ENCODE results near the gene NFYC. TPM values are rescaled to one million over a fixed set of nuclear protein-coding genes. Genes with fewer than 3 reads are reported as not detected.
A peak's percentile ranks its signal among the peaks of the same experiment; 100 is the strongest.

NFYC gene
- total RNA-seq, 1 experiment from 2014 or later = 83.0 TPM

DNA sequence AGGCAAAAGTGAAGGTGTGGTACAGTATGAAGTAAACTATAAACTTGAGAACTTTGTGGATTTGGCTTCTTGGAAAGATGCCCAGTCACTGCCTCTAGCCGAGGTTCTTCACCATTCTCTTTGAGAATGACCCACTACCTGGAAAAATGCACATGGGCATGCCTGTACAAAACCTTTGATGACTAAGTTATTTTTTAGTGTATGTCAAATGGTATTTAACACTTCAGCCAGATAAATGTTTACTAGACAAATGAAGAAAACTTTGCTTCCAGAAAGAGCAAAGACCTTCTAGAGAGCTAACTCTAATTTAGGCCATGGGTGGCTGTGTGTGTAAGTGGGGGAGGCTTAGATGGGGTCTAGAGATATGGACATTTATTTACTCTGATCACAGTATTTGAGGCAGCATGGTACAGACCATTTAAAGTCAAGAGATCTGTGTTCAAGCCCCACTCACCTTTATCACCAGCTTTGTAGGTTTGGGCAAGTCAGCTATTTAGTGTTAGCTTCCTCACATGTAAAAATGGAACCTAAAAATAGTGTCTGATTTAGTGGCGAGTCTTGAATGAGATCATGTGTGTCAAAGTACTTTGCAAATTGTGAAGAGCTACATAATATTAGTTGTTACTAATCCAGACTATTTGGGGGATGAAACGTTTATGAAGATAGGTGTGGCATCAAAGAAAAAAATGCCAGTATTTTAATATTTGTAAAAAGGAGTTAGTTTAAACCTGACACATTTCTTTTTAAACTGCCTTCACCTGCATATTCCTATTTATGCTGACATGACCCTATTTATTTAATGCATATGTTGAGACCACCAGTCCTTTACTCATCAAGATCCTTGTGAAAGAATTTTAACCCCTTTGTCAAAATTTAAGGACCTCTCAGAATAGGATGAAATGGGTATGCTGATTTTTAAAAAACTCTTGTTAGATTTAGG is 20.2 kb downstream of the NFYC start:
- Histone ChIP-seq H3K27ac (ENCODE audit: low read depth, low read length, poor library complexity, severe bottlenecking) (peak overlapping the region; percentile 74), H3K9me3 (ENCODE audit: low read depth, low read length, poor library complexity, severe bottlenecking) (no peaks in the 10 kb centered on the region), H3K4me3 (ENCODE audit: low read depth, low read length, poor library complexity, severe bottlenecking) (peak overlapping the region; percentile 56), H3K4me1 (ENCODE audit: insufficient read depth, low read length, poor library complexity, severe bottlenecking) (peaks cover 32% of the 10 kb centered on the region), H3K27me3 (replicated peaks; ENCODE audit: insufficient read depth, low read depth, low read length, poor library complexity) (no peaks in the 10 kb centered on the region), H3K36me3 (ENCODE audit: insufficient read depth, low read length, poor library complexity, severe bottlenecking) (no peaks in the 10 kb centered on the region)
- BruUV-seq (replicated peaks) = no TSS peak
- POLR2A ChIA-PET (ENCODE audit: low non-redundant PET) = no interaction called here
- TF ChIP-seq EZH2 (IDR thresholded peaks at IDR 0.05; ENCODE audit: borderline replicate concordance, low read depth, low read length, poor library complexity, severe bottlenecking) (no peak), CTCF (conservative IDR thresholded peaks at IDR 0.05; ENCODE audit: low read depth, low read length) (no peak)
- DNase-seq (ENCODE audit: low spot score) = no peak
- intact Hi-C loops (cut with micrococcal nuclease; ENCODE audit: unreplicated experiment) = no loop called here
- CTCF ChIA-PET = no interaction called here

DNA sequence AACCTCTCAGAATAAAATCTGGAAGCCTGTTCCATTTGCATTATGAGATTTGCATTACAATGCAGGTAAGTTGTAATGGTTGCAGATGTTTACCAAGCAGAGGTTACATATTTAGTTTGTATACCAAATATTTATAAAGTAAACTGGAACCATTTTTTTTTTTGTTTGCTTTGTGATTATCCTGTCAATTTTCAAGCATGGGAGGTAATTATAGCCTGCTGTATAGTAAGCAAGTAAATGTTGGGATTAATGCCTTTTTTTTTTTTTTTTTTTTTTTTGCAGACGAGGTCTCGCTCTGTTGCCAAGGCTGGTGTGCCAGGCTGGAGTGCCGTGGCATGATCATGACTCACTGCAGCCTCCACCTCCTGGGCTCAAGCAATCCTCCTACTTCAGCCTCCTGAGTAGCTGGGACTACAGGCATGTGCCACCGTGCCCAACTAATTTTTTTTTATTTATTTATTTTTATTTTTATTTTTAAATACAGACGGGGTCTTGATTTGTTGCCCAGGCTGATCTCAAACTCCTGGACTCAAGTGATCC is 21.0 kb downstream of the NFYC start:
- Histone ChIP-seq H3K27ac (ENCODE audit: low read depth, low read length, poor library complexity, severe bottlenecking) (no peak overlapping the region), H3K4me1 (ENCODE audit: insufficient read depth, low read length, poor library complexity, severe bottlenecking) (peaks cover 34% of the 10 kb centered on the region), H3K9me3 (ENCODE audit: low read depth, low read length, poor library complexity, severe bottlenecking) (no peaks in the 10 kb centered on the region), H3K36me3 (ENCODE audit: insufficient read depth, low read length, poor library complexity, severe bottlenecking) (no peaks in the 10 kb centered on the region), H3K27me3 (replicated peaks; ENCODE audit: insufficient read depth, low read depth, low read length, poor library complexity) (no peaks in the 10 kb centered on the region), H3K4me3 (ENCODE audit: low read depth, low read length, poor library complexity, severe bottlenecking) (no peak overlapping the region)
- no peak for DNase-seq (ENCODE audit: low spot score)
- intact Hi-C loops (cut with micrococcal nuclease; ENCODE audit: unreplicated experiment) = no loop called here
- BruUV-seq (replicated peaks) = no TSS peak
- POLR2A ChIA-PET (ENCODE audit: low non-redundant PET) = no interaction called here
- CTCF ChIA-PET = no interaction called here
- no peak for TF ChIP-seq EZH2 (IDR thresholded peaks at IDR 0.05; ENCODE audit: borderline replicate concordance, low read depth, low read length, poor library complexity, severe bottlenecking)
- no peak for TF ChIP-seq CTCF (conservative IDR thresholded peaks at IDR 0.05; ENCODE audit: low read depth, low read length)

GRCh38 chr1:40712997-40713396 is 21.5 kb downstream of the NFYC start:
- Histone ChIP-seq H3K4me3 (ENCODE audit: low read depth, low read length, poor library complexity, severe bottlenecking) (no peak overlapping the region), H3K36me3 (ENCODE audit: insufficient read depth, low read length, poor library complexity, severe bottlenecking) (no peaks in the 10 kb centered on the region), H3K27ac (ENCODE audit: low read depth, low read length, poor library complexity, severe bottlenecking) (peak overlapping the region; percentile 7), H3K4me1 (ENCODE audit: insufficient read depth, low read length, poor library complexity, severe bottlenecking) (peaks cover 39% of the 10 kb centered on the region), H3K9me3 (ENCODE audit: low read depth, low read length, poor library complexity, severe bottlenecking) (no peaks in the 10 kb centered on the region), H3K27me3 (replicated peaks; ENCODE audit: insufficient read depth, low read depth, low read length, poor library complexity) (no peaks in the 10 kb centered on the region)
- TF ChIP-seq EZH2 (IDR thresholded peaks at IDR 0.05; ENCODE audit: borderline replicate concordance, low read depth, low read length, poor library complexity, severe bottlenecking) (no peak), CTCF (conservative IDR thresholded peaks at IDR 0.05; ENCODE audit: low read depth, low read length) (no peak)
- ChIA-PET POLR2A (ENCODE audit: low non-redundant PET) (no interaction called here), CTCF (no interaction called here)
- no TSS peak for BruUV-seq (replicated peaks)
- DNase-seq (ENCODE audit: low spot score) = peak; percentile 40
- intact Hi-C loops (cut with micrococcal nuclease; ENCODE audit: unreplicated experiment) = no loop called here
